DND-41 (cell line): ENCODE measurements around the gene ARRDC1.

Source experiments
- CTCF ChIP-seq: IDR thresholded peaks from 2 replicates; pipeline ENCODE4 v1.5.1; 2012; ENCODE audit warnings: borderline replicate concordance, low read length, moderate library complexity, mild to moderate bottlenecking; ENCODE audit not compliant: poor library complexity, severe bottlenecking; ENCODE audit errors: extremely low read depth
- EZH2 ChIP-seq: IDR thresholded peaks from 3 replicates; pipeline ENCODE4 v1.6.1; 2012; ENCODE audit warnings: borderline replicate concordance, low read depth, mild to moderate bottlenecking, moderate library complexity, low read length, inconsistent platforms; ENCODE audit not compliant: severe bottlenecking

GRCh38 chr9:137626464-137626863, 21.0 kb downstream of the ARRDC1 start:
- TF ChIP-seq EZH2 (no peak), CTCF (no peak)
